Breast epithelium (tissue), 4 donors: ENCODE measurements around the gene BICD2. TPM values are rescaled to one million over a fixed set of nuclear protein-coding genes. Genes with fewer than 3 reads are reported as not detected.

Source experiments
- DNase-seq, 2 donors: peaks; one replicate each; pipeline ENCODE4 v3.0.0-alpha.2; 2019; ENCODE audit warnings: low spot score in 2 of 2
- H3K27ac ChIP-seq, 2 donors: fragments of 200-600 bp; sonication (generic) in 1 of 2; one replicate each; pipeline ENCODE4 v1.5.1; 2016 to 2019; ENCODE audit warnings: mild to moderate bottlenecking in 1 of 2
- H3K27me3 ChIP-seq, 2 donors: fragments of 200-600 bp; sonication (generic) in 1 of 2; one replicate each; pipeline versions ENCODE4 v1.5.1 to v1.6.0; 2017 to 2019; ENCODE audit warnings: control low read depth in 1 of 2, mild to moderate bottlenecking in 1 of 2
- H3K36me3 ChIP-seq: fragments of 200-600 bp; one replicate; pipeline ENCODE4 v1.5.1; 2019
- H3K4me1 ChIP-seq, 2 donors: fragments of 200-600 bp; sonication (generic); one replicate each; pipeline ENCODE4 v1.5.1; 2016 to 2019; ENCODE audit warnings: control low read depth in 1 of 2
- H3K4me3 ChIP-seq, 3 donors: fragments of 200-600 bp; sonication (generic); 1 replicate in 2 of 3; 2 replicates in 1 of 3; pipeline ENCODE4 v1.5.1; 2016 to 2019; ENCODE audit warnings: mild to moderate bottlenecking in 3 of 3, moderate library complexity in 2 of 3
- H3K9me3 ChIP-seq, 2 donors: fragments of 200-600 bp; sonication (generic) in 1 of 2; one replicate each; pipeline ENCODE4 v1.5.1; 2016 to 2019; ENCODE audit warnings: control low read depth in 1 of 2
- CTCF ChIP-seq, 3 donors: fragments of 450-650 bp; IDR thresholded peaks; one replicate each; pipeline ENCODE4 v1.5.1; 2016 to 2017; ENCODE audit warnings: antibody characterized with exemption in 3 of 3, mild to moderate bottlenecking in 3 of 3, moderate library complexity in 3 of 3
- POLR2A ChIP-seq: fragments of 450-650 bp; IDR thresholded peaks from one replicate; pipeline ENCODE4 v1.6.1; 2016; ENCODE audit warnings: antibody characterized with exemption, mild to moderate bottlenecking, moderate library complexity
- POLR2AphosphoS5 ChIP-seq, 3 donors: sonication (generic); formaldehyde crosslinking; IDR thresholded peaks; one replicate each; pipeline ENCODE4 v1.6.1; 2017; ENCODE audit warnings: antibody characterized with exemption in 3 of 3
- intact Hi-C: fragments of 100-400 bp; cut with DNase I; formaldehyde crosslinking; loops from one replicate; pipeline ENCODE4 v1.15.1; 2023; ENCODE audit warnings: low total_unique reads
- total RNA-seq, 3 donors: library from RNA; depleted of rRNA; stranded (reverse); fragments of >200 nt; gene quantifications; one replicate each; pipeline ENCODE4 v1.1.0, GENCODE V29; 2016

The BICD2 gene
- total RNA-seq, 3 donors from 2014 or later: 22.8 to 56.0 (median 26.5) TPM

GRCh38 chr9:92747459-92748232 is 17.0 kb downstream of the BICD2 start:
- Histone ChIP-seq H3K4me1 (no peaks in the 10 kb centered on the region), H3K9me3 (no peaks in the 10 kb centered on the region), H3K4me3 (no peak overlapping the region), H3K36me3 (no peaks in the 10 kb centered on the region), H3K27ac (no peak overlapping the region), H3K27me3 (no peaks in the 10 kb centered on the region)
- intact Hi-C loops: no loop called here
- TF ChIP-seq CTCF (IDR thresholded peaks at IDR 0.05) (no peak), POLR2AphosphoS5 (IDR thresholded peaks at IDR 0.05) (no peak), POLR2A (no peak)
- DNase-seq: no peak

GRCh38 chr9:92746567-92747458 is 17.8 kb downstream of the BICD2 start:
- intact Hi-C loops: no loop called here
- no peak for DNase-seq
- Histone ChIP-seq H3K9me3 (no peaks in the 10 kb centered on the region), H3K36me3 (no peaks in the 10 kb centered on the region), H3K4me1 (no peaks in the 10 kb centered on the region), H3K27ac (no peak overlapping the region), H3K27me3 (no peaks in the 10 kb centered on the region), H3K4me3 (no peak overlapping the region)
- TF ChIP-seq CTCF (IDR thresholded peaks at IDR 0.05): no peak
- no peak for TF ChIP-seq POLR2A
- no peak for TF ChIP-seq POLR2AphosphoS5 (IDR thresholded peaks at IDR 0.05)

- Histone ChIP-seq H3K27me3 (no peaks in the 10 kb centered on the region), H3K36me3 (no peaks in the 10 kb centered on the region), H3K4me1 (no peaks in the 10 kb centered on the region), H3K9me3 (no peaks in the 10 kb centered on the region), H3K27ac (no peak overlapping the region), H3K4me3 (no peak overlapping the region)
- intact Hi-C loops: no loop called here
- DNase-seq: no peak
- TF ChIP-seq CTCF (IDR thresholded peaks at IDR 0.05) (no peak), POLR2A (no peak), POLR2AphosphoS5 (IDR thresholded peaks at IDR 0.05) (no peak)
Measured at GRCh38 chr9:92745881-92746280, 18.8 kb downstream of the BICD2 start.

DNA sequence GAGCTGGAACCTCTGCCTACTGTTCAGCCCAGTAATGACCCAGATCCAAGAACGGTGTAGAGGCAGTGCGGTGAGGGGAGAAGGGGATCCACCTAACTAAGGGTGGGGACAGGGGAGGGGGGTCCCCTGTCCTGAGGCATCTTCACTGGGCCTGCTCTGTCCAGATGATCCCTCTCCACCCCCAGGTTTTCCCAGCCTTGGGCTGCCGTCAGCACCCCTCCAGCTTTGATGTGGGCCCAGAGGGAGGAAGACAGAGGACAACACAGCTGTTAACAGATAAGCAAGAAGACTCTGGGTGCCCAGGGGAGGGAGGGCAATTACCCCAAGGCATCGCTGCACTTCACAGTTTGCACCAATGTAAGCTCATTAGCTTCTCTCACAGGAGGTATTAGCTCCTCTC is 19.3 kb downstream of the BICD2 start:
- no peak overlapping the region for H3K27ac ChIP-seq

More for the DNA sequence above, 19.3 kb downstream of the BICD2 start:
- Histone ChIP-seq H3K27me3 (no peaks in the 10 kb centered on the region), H3K4me1 (no peaks in the 10 kb centered on the region), H3K4me3 (no peak overlapping the region), H3K36me3 (no peaks in the 10 kb centered on the region), H3K9me3 (no peaks in the 10 kb centered on the region)
- TF ChIP-seq POLR2AphosphoS5 (IDR thresholded peaks at IDR 0.05): no peak
- no peak for TF ChIP-seq CTCF (IDR thresholded peaks at IDR 0.05)
- no peak for TF ChIP-seq POLR2A
- intact Hi-C loops: no loop called here
- no peak for DNase-seq
